CD4-positive, alpha-beta T cell treated with Interferon gamma for 1 hour (primary cell): ENCODE measurements around the gene SPAG5.
"Not testable (repeated sequence)": the region's sequence is repeated elsewhere in the genome, so short reads cannot be mapped to it uniquely, and the experiment has no call there.

Experiments used
- DNase-seq: peaks from one replicate; pipeline ENCODE4 v3.0.0-alpha.2; 2020

Gene SPAG5

GRCh38 chr17:28612531-28612930 lies 13.7 kb upstream of the SPAG5 start:
- DNase-seq, result no peak

- no peak for DNase-seq
Observed at GRCh38 chr17:28610376-28610775, 11.6 kb upstream of the SPAG5 start.

GRCh38 chr17:28604031-28604430 lies 5.2 kb upstream of the SPAG5 start:
- DNase-seq, result not testable (repeated sequence)

GRCh38 chr17:28599311-28600184 lies 723 bp upstream of the SPAG5 start:
- DNase-seq, result peak; percentile 61

- DNase-seq, result no peak
Observed at GRCh38 chr17:28598389-28598788, 436 bp downstream of the SPAG5 start.

- no peak for DNase-seq
Observed at GRCh38 chr17:28597606-28598383, 1.0 kb downstream of the SPAG5 start.

GRCh38 chr17:28592260-28592659 lies 6.6 kb downstream of the SPAG5 start:
- DNase-seq, result no peak

- no peak for DNase-seq
Observed at GRCh38 chr17:28585851-28586250, 13.0 kb downstream of the SPAG5 start.

DNA sequence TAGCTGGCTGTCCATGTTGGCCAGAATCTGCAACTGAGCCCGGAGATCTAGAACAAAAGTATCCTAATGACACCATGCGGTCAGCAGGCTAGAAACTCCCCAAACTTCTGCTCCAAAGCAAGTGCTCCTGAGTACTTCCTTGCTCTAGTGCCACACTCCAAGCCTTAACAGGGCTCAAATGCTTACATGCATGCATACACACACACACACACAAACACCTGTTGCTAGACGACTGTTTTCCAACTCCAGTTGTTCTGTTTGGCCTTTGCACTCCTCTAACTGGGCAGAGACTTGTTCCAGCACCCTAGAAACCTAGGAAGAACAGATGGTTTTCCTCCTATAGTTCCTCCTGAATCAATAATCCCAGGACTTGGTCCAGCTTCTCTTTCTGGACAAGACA lies 14.4 kb downstream of the SPAG5 start:
- no peak for DNase-seq

DNA sequence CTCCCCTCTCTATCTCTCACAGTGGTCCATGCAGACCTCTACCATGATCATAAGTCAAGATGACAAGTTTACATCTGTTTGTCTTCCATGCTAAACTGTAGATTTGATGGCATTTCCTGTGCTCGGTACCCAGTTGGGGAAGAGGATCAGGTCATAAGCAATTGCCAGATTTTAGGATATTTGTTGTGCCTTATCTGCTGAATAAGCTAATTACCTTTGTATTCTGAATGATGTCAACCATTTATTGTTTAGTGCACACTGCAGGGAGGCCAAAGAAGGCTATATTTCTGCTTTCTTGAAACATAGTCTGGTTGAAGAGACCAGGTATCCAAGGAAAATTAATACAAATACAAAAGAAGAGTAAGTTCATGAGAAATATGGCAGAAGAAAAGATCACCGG lies 16.3 kb downstream of the SPAG5 start:
- no peak for DNase-seq

DNA sequence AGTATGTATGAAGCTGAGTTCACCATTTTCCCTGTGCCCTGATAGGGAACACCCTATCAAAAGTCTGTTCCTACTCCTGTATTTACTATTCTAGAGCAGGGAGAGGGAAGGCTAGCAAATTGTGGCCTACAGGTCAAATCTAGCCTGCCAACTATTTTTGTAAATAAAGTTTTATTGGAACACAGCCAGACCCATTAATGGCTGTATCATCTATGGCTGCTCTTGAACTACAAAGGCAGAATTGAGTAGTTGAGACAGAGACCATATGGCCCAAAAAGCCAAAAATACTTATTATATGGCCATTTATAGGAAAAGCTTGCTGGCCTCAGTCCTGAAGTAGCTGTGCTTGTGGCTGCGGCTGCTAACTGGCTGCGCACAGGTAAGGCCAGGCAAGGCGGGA lies 17.9 kb downstream of the SPAG5 start:
- no peak for DNase-seq

- no peak for DNase-seq
Observed at GRCh38 chr17:28579526-28579925, 19.3 kb downstream of the SPAG5 start.

DNA sequence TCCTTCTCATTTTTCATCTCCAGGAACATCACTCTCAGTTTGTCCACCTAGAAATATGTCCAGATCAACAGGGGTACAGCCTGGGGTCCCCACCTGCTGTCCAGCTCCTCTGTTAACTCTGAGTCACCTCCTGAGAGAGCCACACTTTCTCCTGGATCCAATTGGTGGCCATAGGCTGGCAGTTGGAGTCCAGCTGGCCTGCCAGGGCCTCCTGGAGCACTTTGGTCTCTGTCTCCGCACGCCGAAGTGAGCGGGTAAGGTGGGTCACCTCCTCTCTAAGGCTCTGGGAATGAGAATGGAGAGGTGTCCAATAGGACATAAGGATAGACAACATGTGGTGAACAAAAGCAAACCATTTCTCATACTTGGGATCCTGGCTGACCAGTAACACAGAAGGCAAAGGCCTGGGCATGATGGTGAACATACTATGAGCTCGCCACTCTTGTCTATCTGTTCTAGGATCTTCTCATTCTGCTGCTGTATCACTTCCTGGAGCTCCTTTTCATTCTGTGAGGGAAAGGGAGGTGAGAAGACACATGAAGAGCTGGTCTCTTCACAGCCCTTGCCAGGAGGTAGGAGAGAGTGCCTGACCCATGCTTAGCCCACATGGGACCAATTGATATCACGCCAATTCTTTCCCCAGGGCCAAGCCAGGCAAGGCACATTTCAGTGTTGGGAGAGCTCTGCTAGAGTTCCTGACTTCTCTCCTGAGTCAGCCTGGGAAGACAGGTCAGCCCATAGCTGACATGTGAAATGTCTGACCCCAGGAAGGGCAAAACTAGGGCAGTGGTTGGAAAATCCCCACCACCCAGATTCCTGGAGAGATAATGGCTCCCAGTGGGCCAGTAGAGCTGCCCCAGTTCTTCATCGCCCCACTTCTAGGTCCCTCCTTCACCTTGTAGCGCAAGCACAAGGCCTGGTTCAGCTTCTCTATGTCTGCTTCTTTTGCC lies 20.3 kb downstream of the SPAG5 start:
- no peak for DNase-seq

DNA sequence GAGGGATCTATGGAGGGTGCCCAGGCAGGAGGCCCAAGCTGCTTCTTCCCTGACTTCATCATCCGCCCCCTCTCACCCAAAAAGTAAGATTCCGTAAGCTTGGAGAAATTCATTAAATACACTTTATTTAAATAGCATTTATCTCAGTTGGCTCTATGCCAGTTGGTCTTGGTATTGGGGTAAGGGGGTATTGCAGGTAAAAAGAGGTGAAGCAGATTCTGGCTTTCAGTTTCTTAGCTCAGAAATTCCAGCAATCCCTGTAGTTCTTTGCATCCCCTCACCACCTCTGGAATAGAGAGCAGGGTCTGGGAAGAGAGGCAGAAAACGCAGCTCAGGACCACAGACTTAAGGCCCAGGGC lies 21.4 kb downstream of the SPAG5 start:
- DNase-seq, result no peak

GRCh38 chr17:28576758-28577465 lies 21.9 kb downstream of the SPAG5 start, which contains the start of gene ALDOC:
Gene ALDOC, minus strand, starts transcription at chr17:28576895. Its CDS starts 1,363 bp downstream, at chr17:28575532.
- peak; percentile 98 for DNase-seq

- not testable (repeated sequence) for DNase-seq
Observed at GRCh38 chr17:28576016-28576415, 22.8 kb downstream of the SPAG5 start.

DNA sequence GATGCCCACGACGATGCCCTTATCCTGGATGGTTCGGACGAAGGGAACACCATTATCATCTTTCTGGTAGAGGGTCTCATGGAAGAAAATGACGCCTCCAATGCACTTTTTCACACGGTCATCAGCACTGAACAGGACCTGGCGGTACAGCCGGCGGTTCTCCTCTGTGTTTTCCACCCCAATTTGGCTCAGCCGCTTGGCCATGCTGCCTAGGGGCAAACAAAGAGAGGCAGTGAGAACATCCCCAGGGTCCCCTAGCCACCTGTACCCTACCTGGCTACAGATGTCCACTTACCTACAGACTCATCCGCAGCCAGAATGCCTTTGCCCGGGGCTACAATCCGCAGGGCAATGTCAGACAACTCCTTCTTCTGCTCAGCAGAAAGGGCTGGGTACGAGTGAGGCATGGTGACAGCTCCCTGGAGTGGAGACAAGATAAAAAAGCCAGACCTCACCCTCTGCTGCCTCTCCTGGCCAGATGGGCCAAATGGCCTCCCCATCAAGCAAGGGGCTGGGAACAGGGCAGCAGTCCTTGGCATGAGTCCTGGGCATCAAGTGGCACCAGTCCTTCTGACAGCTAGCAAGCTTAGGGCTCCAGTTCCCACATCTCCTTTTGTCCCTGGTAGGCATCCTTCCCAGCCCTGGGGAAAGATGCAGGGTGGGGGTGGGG lies 23.6 kb downstream of the SPAG5 start:
- no peak for DNase-seq

DNA sequence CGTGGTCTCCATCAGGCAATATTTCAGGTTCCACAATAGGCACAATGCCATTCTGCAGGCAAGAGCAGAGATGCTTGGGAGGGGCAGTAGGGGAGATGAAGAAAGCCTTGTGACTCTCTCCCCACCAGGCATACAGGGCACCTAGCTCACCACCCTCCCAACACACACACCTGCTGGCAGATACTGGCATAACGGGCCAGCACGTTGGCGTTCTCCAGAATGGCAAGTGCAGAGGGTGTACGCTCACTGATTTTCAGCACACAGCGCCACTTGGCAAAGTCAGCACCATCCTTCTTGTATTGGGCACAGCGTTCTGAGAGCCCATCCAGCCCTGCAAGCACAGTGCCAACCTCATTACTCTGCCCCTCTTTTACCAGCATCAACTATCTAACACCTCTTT lies 24.3 kb downstream of the SPAG5 start:
- no peak for DNase-seq

GRCh38 chr17:28573966-28574480 lies 24.8 kb downstream of the SPAG5 start:
- DNase-seq, result no peak

DNA sequence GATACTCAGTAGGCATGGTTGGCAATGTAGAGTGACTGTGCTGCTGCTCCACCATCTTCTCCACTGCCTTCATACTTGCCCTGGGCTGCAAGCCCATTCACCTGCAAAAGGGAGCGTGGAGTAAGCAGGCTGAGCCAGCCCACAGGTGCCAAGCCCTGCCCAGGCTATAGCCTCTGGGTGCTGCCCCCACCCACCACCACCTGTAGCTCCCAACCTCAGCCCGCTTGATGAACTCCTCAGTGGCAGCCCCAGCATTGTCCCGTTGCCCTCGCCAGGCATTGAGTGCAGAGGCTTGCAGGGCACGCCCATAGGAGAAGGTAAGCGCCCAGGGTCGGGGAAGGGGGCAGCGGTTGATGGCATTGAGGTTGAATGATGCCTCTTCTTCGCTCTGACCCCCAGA lies 25.3 kb downstream of the SPAG5 start:
- DNase-seq, result no peak

- no peak for DNase-seq
Observed at GRCh38 chr17:28573040-28573380, 25.8 kb downstream of the SPAG5 start.
